Lower leg skin (tissue), 4 donors: Measurements from ENCODE around the gene PRR15. TPM values are rescaled to one million over a fixed set of nuclear protein-coding genes. Genes with fewer than 3 reads are reported as not detected.

ENCODE experiments used
- DNase-seq, 2 donors: peaks; one replicate each; pipeline ENCODE4 v3.0.0-alpha.2; 2019; ENCODE audit warnings: low spot score in 2 of 2
- H3K4me3 ChIP-seq: fragments of 200-600 bp; sonication (generic); 2 replicates; pipeline ENCODE4 v1.5.1; 2017; ENCODE audit warnings: mild to moderate bottlenecking, low read depth; ENCODE audit not compliant: poor library complexity, severe bottlenecking
- CTCF ChIP-seq, 3 donors: fragments of 450-650 bp; IDR thresholded peaks; one replicate each; pipeline ENCODE4 v1.5.1; 2016; ENCODE audit warnings: antibody characterized with exemption in 3 of 3, mild to moderate bottlenecking in 3 of 3, moderate library complexity in 2 of 3
- POLR2A ChIP-seq, 2 donors: fragments of 450-650 bp; IDR thresholded peaks; one replicate each; pipeline ENCODE4 v1.6.1; 2016 to 2017; ENCODE audit warnings: antibody characterized with exemption in 2 of 2, mild to moderate bottlenecking in 1 of 2, moderate library complexity in 1 of 2
- WGBS, 2 donors: methylation state at CpG; one replicate each; pipeline ENCODE4 v1.1.5; 2018; 5-methylcytosine and 5-hydroxymethylcytosine counted together
- intact Hi-C: fragments of 100-400 bp; cut with DNase I; formaldehyde crosslinking; loops from one replicate; pipeline ENCODE4 v1.15.0; 2023; ENCODE audit warnings: low total_unique reads
- total RNA-seq, 4 donors: library from RNA; depleted of rRNA; stranded (reverse); fragments of >200 nt; gene quantifications; one replicate each; pipeline ENCODE4 v1.1.0, GENCODE V29; 2016

Gene PRR15
- total RNA-seq, 4 donors from 2014 or later: 0.15 to 0.67 (median 0.58) TPM; not detected in 1

- no peak for DNase-seq
- WGBS, 2 donors: 95 to 96% methylated on average over 4 of the region's 4 CpGs
- intact Hi-C loops: no loop called here
- TF ChIP-seq POLR2A (IDR thresholded peaks at IDR 0.05): no peak
- TF ChIP-seq CTCF (IDR thresholded peaks at IDR 0.05): no peak
- H3K4me3 ChIP-seq: no peak overlapping the region
Measured at GRCh38 chr7:29606830-29607229, 43.2 kb downstream of the PRR15 start.

- 91 to 94% methylated on average over 4 of the region's 4 CpGs for WGBS, 2 donors
- no peak for TF ChIP-seq CTCF (IDR thresholded peaks at IDR 0.05)
- no peak for TF ChIP-seq POLR2A (IDR thresholded peaks at IDR 0.05)
- intact Hi-C loops: no loop called here
- no peak for DNase-seq
- H3K4me3 ChIP-seq: no peak overlapping the region
Measured at GRCh38 chr7:29607259-29607658, 43.6 kb downstream of the PRR15 start.

GRCh38 chr7:29607889-29608288 lies 44.3 kb downstream of the PRR15 start:
- H3K4me3 ChIP-seq: no peak overlapping the region
- intact Hi-C loops: no loop called here
- DNase-seq: no peak
- TF ChIP-seq POLR2A (IDR thresholded peaks at IDR 0.05) (no peak), CTCF (IDR thresholded peaks at IDR 0.05) (no peak)
- WGBS, 2 donors: 47 to 52% methylated on average over 4 of the region's 4 CpGs

GRCh38 chr7:29609162-29610037 lies 45.8 kb downstream of the PRR15 start:
- no peak for DNase-seq

GRCh38 chr7:29610086-29610485 lies 46.5 kb downstream of the PRR15 start:
- no peak for DNase-seq
- no peak overlapping the region for H3K4me3 ChIP-seq
- TF ChIP-seq POLR2A (IDR thresholded peaks at IDR 0.05) (no peak), CTCF (IDR thresholded peaks at IDR 0.05) (no peak)
- intact Hi-C loops: no loop called here
- 29 to 36% methylated on average over 2 of the region's 2 CpGs for WGBS, 2 donors

More at GRCh38 chr7:29609162-29610037, 45.8 kb downstream of the PRR15 start:
- H3K4me3 ChIP-seq: no peak overlapping the region
- TF ChIP-seq CTCF (IDR thresholded peaks at IDR 0.05) (no peak), POLR2A (IDR thresholded peaks at IDR 0.05) (no peak)
- intact Hi-C loops: no loop called here
- 36 to 37% methylated on average over 15 of the region's 15 CpGs for WGBS, 2 donors
